Ishikawa (cell line): Measurements from ENCODE around the gene OSBPL8.

Source experiments
- CEBPB ChIP-seq: IDR thresholded peaks from 2 replicates; pipeline ENCODE4 v1.6.1; 2012
- CREB1 ChIP-seq: IDR thresholded peaks from 2 replicates; pipeline ENCODE4 v1.6.1; 2012; ENCODE audit warnings: low read depth
- EGR1 ChIP-seq: IDR thresholded peaks from 2 replicates; pipeline ENCODE4 v1.6.1; 2012
- EP300 ChIP-seq: IDR thresholded peaks from 2 replicates; pipeline ENCODE4 v1.6.1; 2012; ENCODE audit warnings: borderline replicate concordance
- FOXM1 ChIP-seq: IDR thresholded peaks from 2 replicates; pipeline ENCODE4 v1.6.1; 2012; ENCODE audit warnings: low read depth, borderline replicate concordance
- MAX ChIP-seq: IDR thresholded peaks from 2 replicates; pipeline ENCODE4 v1.6.1; 2012
- NFIC ChIP-seq: IDR thresholded peaks from 2 replicates; pipeline ENCODE4 v1.6.1; 2012
- RAD21 ChIP-seq: IDR thresholded peaks from 2 replicates; pipeline ENCODE4 v1.6.1; 2012; ENCODE audit warnings: low read depth
- REST ChIP-seq: IDR thresholded peaks from 2 replicates; pipeline ENCODE4 v1.6.1; 2012; ENCODE audit warnings: low read depth, mild to moderate bottlenecking
- TAF1 ChIP-seq: IDR thresholded peaks from 2 replicates; pipeline ENCODE4 v1.6.1; 2012; ENCODE audit warnings: low read depth, mild to moderate bottlenecking
- TCF12 ChIP-seq: IDR thresholded peaks from 2 replicates; pipeline ENCODE4 v1.6.1; 2012; ENCODE audit warnings: low read depth
- TEAD4 ChIP-seq: IDR thresholded peaks from 2 replicates; pipeline ENCODE4 v1.6.1; 2012
- YY1 ChIP-seq: IDR thresholded peaks from 2 replicates; pipeline ENCODE4 v1.6.1; 2012; ENCODE audit warnings: low read depth
- ZBTB7A ChIP-seq: IDR thresholded peaks from 2 replicates; pipeline ENCODE4 v1.6.1; 2012; ENCODE audit warnings: low read depth
- TF ChIP-seq, protein P1 (sequence below): IDR thresholded peaks from 2 replicates; pipeline ENCODE4 v1.6.1; 2012

The OSBPL8 gene, protein sequence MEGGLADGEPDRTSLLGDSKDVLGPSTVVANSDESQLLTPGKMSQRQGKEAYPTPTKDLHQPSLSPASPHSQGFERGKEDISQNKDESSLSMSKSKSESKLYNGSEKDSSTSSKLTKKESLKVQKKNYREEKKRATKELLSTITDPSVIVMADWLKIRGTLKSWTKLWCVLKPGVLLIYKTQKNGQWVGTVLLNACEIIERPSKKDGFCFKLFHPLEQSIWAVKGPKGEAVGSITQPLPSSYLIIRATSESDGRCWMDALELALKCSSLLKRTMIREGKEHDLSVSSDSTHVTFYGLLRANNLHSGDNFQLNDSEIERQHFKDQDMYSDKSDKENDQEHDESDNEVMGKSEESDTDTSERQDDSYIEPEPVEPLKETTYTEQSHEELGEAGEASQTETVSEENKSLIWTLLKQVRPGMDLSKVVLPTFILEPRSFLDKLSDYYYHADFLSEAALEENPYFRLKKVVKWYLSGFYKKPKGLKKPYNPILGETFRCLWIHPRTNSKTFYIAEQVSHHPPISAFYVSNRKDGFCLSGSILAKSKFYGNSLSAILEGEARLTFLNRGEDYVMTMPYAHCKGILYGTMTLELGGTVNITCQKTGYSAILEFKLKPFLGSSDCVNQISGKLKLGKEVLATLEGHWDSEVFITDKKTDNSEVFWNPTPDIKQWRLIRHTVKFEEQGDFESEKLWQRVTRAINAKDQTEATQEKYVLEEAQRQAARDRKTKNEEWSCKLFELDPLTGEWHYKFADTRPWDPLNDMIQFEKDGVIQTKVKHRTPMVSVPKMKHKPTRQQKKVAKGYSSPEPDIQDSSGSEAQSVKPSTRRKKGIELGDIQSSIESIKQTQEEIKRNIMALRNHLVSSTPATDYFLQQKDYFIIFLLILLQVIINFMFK

DNA sequence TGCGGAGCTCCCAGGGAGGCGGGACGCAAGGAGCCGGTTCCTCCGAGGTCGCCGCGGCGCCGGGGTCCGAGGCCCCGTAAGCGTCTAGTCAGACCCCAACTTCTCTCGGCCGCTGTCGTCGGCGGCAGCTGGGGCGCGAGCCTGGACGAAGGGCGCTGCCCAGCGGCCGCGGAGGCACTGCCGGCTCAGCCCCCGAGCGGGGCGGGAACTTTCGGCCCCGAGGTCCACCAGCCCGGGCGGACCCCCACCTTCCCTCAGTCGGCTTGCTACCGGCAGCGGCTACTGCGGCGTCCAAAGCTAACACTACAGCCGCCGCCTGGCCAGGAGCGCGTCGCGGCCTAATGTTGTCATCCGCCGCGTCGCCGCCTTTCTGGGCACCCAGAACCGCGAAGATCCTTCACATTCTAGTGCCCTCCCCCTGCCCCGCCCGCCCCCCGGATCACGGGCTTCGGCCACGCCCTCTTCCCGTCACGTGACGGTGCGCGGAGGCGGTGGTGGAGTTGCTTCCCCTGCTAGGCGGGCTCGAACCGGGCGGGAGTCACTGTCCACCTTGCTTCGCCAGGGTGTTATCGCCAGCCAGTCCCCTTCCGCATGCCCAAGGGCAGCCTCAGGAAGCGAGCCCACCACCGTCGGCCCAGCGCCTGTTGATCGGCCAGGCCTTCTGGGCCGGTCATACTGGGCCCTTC lies at the start of gene OSBPL8:
OSBPL8 (minus strand) TSS at position 372 of the 686 bp plus-strand sequence. CDS start 72,220 bp downstream, outside the sequence.
- TF ChIP-seq MAX (peak; percentile 90), EGR1 (peak; percentile 88), EP300 (peak; percentile 24; the same call in 1 of the 2 replicates), RAD21 (peak; percentile 33; the same call in 1 of the 2 replicates), FOXM1 (no peak), TEAD4 (0 out of 2 replicates have a peak, but pooled peaks have one; percentile 2), NFIC (0 out of 2 replicates have a peak, but pooled peaks have one; percentile 24), YY1 (peak; percentile 36; the same call in 1 of the 2 replicates), CREB1 (peak; percentile 85), TAF1 (peak; percentile 84), REST (no peak), ZBTB7A (peak; percentile 70), CEBPB (no peak), TCF12 (no peak; the same call in 1 of the 2 replicates)
- TF ChIP-seq, protein P1, sequence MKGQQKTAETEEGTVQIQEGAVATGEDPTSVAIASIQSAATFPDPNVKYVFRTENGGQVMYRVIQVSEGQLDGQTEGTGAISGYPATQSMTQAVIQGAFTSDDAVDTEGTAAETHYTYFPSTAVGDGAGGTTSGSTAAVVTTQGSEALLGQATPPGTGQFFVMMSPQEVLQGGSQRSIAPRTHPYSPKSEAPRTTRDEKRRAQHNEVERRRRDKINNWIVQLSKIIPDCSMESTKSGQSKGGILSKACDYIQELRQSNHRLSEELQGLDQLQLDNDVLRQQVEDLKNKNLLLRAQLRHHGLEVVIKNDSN, result peak; percentile 98

DNA sequence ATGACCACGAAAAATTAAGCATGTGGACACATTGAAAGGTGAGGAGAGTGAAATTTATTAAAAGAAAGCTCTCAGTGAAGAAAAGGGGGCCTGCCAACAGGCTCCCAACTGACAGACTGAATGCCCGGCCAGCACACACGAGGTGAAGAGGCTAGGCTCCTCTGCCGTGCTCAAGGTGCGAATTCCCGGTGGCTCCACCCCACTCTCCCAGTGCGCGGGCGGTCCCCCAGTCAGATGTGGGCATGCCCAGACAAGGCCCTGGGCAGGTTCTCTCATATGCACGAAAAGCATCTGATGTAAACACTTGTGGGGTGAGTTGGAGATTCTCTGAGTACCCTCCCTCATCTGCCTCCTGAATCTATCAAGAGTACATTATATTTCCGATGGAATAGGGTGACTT lies 48.5 kb upstream of the OSBPL8 start:
- no peak for TF ChIP-seq MAX
- no peak for TF ChIP-seq CEBPB
- TF ChIP-seq RAD21, result no peak
- TF ChIP-seq, protein P1, result no peak
- no peak for TF ChIP-seq EP300
- TF ChIP-seq CREB1, result no peak
- TF ChIP-seq EGR1, result no peak
- TF ChIP-seq NFIC, result no peak
- no peak for TF ChIP-seq TEAD4
- no peak for TF ChIP-seq REST
- no peak for TF ChIP-seq TCF12
- no peak for TF ChIP-seq YY1
- no peak for TF ChIP-seq ZBTB7A

DNA sequence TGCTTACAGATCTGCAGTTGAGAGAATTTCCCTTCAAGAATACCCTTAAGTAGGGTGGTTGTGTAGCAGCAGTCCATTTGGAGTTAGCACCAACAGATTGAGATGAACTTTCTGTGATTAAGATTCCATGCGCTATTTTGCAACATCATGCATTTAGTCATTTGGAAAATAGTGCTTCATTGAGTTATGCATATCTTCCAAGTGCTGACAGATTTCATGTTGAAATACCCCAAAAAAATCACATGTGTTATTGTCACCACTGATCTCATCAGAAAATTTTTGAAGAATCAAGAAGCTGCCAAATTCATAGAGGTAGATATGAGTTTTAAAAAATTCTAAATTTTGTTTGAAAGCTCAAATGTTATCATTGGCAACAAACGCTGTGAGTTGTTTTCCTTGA lies 35.5 kb upstream of the OSBPL8 start:
- no peak for TF ChIP-seq EP300
- TF ChIP-seq, protein P1, result no peak

DNA sequence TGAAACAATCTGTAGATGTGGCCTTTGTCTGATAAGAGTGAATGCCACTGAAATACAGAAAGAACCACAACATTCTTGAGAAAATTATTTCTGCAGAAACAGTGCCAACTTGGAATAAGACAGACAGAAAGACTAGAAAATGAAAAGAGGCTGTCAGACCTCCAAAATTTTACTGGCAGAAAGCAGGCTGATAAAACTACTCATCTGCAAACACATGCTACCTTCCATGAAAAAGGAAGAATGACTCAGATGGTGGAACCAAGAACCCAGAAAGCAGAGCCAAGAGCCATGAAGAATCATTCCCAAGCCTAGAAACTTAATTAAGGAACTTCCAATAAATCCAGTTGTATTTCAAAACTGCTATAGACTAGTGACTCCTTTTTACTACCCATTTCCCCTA lies 31.9 kb upstream of the OSBPL8 start:
- no peak for TF ChIP-seq EGR1
- TF ChIP-seq CEBPB, result no peak

DNA sequence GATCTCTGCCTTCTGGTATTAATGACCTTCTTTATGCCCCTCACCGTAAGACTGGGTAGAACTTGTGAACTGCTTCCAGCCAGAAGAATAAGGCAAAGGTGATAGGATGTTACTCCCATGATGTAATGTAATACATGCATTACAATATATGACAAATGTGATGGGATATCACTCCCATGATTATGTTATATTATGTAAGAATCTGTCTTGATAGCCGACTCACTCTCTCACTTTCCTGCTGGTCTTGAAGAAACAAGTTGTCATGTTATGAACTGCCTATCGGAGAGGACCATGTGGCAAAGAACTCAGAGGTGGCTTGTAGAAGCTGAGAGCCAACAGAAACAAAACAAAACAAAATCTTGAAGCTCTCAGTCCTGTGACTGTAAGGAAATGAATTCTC lies 30.6 kb upstream of the OSBPL8 start:
- TF ChIP-seq REST (no peak), MAX (no peak), CREB1 (no peak)
